CMK (cell line): ENCODE results near the gene SLC25A30.

Experiments
- DNase-seq: peaks from one replicate; pipeline ENCODE4 v3.0.0-alpha.2; 2010; ENCODE audit warnings: low read depth

Gene SLC25A30

GRCh38 chr13:45417790-45418534, at the start of gene SLC25A30:
SLC25A30 (minus strand) TSS chr13:45418373; CDS start chr13:45411425, 6,948 bp downstream.
- DNase-seq = peak; percentile 56

DNA sequence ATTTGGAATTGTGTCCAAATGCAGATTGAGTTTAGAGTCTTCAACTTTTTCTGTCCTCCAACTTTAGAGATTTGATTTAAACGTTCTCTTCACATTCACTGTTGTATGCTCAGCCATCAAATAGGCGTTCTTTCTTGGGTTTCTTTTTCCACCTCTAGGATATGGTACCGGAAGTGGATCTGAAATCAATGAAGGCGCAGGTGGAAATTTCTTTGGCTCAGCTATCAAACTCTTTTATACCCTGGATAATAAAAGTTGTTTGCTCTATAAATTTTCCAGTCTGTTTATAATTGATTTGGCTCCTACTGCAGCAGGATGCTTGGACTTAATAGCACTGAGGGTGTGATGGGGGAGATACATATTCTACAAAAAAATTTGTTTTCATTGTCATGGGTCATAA, 48.2 kb upstream of the SLC25A30 start:
- no peak for DNase-seq

GRCh38 chr13:45464687-45465453, 46.7 kb upstream of the SLC25A30 start, which contains the start of gene COG3:
COG3 (plus strand) TSS chr13:45464939; CDS start chr13:45465037, 98 bp downstream.
- DNase-seq = no peak

DNA sequence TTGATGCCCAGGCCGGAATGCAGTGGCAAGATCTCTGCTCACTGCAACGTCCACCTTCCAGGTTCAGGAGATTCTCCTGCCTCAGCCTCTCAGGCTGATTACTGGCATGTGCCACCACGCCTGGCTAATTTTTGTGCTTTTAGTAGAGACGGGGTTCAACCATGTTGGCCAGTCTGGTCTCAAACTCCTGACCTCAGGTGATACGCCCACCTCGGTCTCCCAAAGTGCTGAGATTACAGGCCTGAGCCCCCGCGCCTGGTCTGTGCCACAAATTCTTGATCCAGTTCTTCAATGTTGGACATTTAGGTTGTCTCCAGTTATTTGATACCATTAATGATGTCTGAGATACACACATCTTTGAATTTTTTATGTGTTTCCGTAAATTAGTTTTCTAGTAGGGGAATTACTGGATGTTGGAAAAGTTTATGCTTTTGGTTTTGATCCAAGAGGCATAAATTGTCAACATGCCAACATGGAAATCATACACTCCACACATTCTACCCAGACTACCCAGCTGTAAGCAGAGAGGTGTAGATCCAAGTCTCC, 46.0 kb upstream of the SLC25A30 start:
- no peak for DNase-seq

DNA sequence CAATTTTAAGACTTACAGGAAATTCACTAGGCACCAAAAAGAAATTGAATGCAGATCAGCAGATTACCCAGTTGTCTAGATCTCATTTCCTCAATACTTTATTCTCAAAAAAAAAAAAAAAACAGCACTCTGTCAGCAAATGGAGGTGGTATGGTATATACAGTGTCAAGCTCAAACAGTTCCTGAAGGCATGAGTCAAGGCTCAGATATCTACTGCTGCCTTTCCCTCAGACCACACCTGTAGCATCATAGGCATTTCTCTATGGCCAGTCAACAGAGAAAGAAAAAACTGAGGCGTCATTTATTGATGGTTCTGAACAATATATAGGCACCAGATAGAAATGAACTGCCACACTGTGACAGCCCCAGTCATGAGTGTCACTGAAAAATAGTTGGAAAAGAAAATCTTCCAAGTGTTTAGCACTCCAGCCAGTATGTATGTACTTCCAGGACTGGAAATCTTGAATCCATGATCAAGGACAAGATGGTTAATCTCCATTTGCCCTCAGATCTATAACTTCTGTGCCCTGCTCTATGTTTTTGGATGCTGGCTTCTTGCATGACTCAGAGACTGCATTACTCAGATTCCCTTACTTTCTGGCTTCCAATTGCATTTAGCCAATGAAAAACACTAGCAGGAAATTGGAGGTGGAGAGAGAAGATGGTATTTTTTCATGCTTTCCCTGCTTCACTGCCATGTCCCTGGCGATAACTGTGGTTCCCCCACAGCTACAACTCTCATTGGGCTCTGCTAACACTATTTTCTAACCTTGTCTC, 38.2 kb upstream of the SLC25A30 start:
- DNase-seq = no peak

DNA sequence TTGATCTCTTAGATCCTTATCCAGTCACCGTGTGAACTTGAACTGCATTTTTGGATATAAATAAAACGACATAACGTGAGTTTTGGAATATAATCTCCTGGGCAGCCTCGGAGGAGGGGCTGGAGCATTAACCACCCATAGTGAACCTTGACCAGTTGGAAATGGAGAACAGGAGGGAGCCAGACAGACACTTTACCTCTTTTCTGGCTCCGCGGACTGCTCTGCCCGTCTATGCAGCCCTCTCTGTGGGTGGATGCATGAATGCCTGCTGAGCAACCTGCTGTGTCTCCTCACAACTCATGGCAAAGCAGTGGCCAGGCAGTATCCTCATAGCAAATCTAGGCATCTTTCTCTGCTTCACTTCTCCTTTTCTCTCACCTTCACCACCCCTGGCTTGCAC, 36.0 kb upstream of the SLC25A30 start:
- no peak for DNase-seq

DNA sequence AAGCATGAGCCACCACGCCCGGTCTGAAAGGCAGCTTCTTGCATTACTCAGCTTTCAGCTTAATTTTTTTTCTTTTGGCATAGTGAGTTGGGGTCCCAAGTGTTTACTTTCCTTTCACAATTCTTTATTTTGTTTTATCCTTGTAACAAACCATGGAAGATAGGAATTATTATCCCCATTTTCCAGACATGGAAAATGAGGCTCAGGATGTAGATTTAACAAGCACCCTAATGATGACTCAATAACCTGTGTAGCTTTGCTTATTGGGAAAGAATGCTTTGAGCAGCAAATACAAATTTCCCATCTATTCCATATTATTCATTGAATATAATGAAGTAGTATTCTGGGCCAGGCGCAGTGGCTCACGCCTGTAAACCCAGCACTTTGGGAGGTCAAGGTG, 33.1 kb upstream of the SLC25A30 start:
- DNase-seq = no peak

- DNase-seq = no peak
Observed at GRCh38 chr13:45448965-45449559, 30.9 kb upstream of the SLC25A30 start.

DNA sequence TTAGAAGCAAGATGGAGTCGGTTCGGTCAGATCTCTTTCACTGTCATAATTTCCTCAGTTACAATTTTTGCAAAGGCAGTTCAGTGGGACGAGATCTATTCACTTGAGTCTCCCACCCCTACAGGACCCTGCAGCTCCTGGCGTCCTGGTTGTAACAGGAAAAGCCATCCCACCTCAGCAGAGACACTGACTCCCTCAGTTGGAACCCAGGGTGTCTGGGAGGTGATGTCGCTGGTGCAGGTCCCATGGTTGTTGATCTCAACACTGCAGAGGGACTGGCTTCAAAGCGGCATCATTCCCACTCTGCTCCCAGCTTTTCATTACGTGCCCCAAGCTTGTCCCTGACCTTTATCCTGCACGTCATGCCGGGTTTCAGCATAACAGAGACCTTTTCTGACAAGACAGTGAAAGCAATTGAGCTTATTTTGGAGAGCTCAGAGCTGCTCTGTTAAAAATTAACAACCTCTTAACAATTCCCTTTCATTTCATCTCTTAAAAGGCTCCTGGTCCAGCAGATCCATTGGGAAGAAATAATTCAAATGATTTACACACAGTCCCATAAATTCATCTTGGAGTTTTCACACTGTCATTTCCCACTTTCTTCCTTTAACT, 29.0 kb upstream of the SLC25A30 start:
- no peak for DNase-seq

DNA sequence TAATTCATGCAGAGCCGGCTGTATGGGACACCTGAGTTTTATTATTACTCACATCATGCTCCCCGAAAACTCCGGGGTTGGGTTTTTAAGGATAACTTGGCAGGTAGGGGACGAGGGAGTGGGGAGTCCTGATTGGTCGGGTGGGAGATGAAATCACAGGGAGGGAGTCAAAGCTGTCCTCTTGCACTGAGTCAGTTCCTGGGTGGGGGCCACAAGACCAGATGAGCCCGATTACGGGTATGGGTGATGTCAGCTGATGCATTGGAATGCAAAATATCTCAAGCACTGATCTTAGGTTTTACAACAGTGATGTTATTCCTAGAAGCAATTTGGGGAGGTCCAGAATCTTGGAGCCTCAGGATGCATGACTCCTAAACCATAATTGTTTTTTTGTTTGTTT, 28.0 kb upstream of the SLC25A30 start:
- no peak for DNase-seq

DNA sequence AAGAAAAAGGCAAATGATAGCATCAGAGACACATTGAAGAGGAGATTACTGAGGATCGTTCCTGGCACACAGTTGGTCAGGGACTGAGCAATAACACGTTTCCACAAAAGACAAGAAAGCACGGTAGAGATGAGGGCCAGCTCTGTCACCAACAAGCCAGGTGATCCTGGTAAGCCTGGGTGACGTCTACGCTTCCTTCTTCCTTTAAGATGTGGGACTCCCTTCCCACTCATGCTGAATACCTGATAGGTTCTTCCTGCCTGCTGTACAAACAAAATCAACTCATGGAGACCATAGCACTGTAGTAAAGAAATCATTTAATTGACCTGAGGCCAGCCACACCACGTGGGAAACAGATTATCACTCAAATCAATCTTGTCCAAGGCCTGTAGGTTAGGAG, 26.9 kb upstream of the SLC25A30 start:
- no peak for DNase-seq

DNA sequence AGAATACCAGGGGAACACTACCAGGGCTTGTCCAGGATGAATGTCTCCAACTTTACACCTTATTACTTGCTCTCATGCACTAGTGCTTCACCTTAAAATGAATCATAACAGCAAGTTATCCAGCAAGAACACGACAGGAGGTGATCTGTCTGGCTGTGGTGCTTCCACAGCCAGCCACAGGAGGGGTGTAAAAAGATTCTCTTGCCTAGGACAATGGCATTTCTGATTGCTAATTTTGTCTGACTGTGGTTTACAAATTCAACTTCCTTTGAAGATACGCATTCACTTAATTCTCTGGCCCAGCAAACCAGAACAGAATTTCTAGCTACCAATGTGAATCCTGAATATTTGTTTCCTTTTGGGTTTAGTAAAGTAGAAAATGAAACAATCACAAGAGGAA, 23.5 kb upstream of the SLC25A30 start:
- DNase-seq = no peak

DNA sequence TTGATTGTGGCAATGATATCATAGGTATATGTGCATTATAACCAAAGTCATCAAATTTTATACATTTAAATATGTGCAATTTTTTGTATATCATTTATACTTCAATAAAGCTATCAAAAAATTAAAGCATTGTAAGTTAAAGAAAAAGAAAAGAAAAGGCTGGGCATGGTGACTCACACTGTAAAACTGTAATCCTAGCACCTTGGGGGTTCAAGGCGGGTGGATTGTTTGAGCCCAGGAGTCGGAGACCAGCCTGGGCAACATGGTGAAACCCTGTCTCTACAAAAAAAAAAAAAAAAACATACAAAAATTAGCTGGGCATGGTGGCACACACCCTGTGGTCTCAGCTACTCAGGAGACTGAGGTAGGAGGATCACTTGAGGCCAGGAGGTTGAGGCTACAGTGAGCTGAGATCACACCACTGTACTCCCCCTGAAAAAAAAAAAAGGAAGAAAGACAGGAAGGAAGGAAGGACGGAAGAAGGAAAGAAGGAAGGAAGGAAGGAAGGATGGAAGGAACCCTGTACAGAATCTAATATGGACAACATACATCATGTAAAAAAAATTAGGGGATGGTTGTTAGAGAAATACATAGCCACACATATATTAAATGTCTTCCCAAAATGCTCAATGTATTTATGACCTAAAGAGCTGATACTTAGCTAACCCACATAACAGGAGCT, 21.7 kb upstream of the SLC25A30 start:
- no peak for DNase-seq

GRCh38 chr13:45439008-45439407, 20.8 kb upstream of the SLC25A30 start:
- no peak for DNase-seq

- no peak for DNase-seq
Observed at GRCh38 chr13:45437947-45438346, 19.8 kb upstream of the SLC25A30 start.

GRCh38 chr13:45436953-45437352, 18.8 kb upstream of the SLC25A30 start:
- DNase-seq = no peak

DNA sequence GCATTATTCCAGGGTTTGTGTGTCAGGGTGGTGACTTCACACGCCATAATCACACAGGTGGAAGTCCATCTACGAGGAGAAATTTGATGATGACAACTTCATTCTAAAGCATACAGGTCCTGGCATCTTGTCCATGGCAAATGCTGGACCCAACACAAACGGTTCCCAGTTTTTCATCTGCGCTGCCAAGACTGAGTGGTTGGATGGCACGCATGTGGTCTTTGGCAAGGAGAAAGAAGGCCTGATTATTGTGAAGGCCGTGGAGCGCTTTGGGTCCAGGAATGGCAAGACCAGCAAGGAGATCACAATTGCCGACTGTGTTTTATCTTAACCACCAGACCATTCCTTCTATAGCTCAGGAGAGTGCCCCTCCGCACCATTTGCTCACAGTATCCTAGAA, 18.2 kb upstream of the SLC25A30 start:
- no peak for DNase-seq

DNA sequence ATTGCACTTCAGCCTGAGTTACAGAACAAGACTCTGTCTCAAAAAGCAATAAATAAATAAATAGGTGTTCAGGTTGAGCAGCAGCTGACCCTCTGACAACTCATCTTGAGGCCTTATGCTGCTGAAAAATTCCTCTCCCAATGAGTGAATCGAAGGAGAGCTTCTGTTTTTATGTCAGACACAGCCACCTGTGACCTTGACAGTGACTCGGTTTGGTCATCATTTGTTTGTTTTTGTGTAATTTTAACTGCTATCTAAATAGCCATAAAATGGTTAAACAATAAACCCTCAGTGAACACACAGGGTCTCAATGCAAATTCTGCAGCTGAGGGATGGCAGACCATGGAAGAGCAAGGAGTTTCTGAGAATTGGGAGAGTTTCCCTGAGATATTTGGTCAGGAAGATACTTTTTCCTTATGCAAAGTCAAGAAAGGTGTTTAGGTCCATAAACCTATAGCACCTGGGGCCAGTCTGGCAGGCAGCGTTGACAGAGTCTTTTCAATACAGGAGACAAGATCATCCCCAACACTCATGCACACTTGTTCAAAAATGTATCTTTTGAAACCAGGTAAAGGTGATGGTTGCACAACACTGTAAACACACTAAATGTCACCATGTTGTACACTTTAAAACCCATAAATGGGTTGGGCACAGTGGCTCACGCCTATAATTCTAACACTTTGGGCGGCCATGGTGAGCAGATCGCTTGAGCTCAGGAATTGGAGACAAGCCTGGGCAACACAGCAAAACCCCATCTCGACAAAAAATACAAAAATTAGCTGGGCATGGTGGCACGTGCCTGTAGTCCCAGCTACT, 16.6 kb upstream of the SLC25A30 start:
- DNase-seq = no peak

DNA sequence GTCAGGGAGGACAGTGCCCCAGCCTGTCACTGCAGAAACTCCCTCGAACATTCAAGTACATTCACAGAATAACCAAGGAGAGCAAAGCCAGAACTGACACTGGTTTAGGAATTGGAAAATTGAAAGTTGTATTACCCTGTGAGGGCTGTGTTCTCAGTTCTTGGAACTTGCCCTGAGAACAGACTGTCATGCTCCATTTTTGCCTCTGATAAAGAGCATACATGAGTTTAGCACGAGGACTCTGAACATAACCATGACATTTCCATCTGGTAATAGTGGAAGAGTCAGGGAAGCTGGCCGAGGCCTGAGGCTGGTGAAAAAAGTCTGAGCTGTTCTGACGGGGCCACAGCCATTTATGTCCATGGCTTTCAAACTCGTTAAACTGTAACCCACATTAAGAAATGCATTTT, 15.2 kb upstream of the SLC25A30 start:
- DNase-seq = no peak
